HFF-Myc (cell line): ENCODE results near the gene RBP3.

Experiments used
- DNase-seq: peaks from one replicate; pipeline ENCODE4 v3.0.0-alpha.2; 2011; ENCODE audit warnings: low read depth; ENCODE audit errors: extremely low read depth
- H3K4me3 ChIP-seq: replicated peaks from 2 replicates; pipeline ENCODE4 v1.5.1; 2011; ENCODE audit warnings: low read depth, mild to moderate bottlenecking, control low read depth, low read length
- CTCF ChIP-seq: IDR thresholded peaks from 2 replicates; pipeline ENCODE4 v1.5.1; 2012; ENCODE audit warnings: mild to moderate bottlenecking, low read depth, low read length, control low read depth; ENCODE audit errors: missing control alignments

The RBP3 gene

GRCh38 chr10:47317251-47317650, 30.9 kb upstream of the RBP3 start:
- H3K4me3 ChIP-seq, result no peak overlapping the region
- no peak for TF ChIP-seq CTCF
- no peak for DNase-seq

GRCh38 chr10:47318706-47319105, 29.5 kb upstream of the RBP3 start:
- TF ChIP-seq CTCF, result no peak
- no peak overlapping the region for H3K4me3 ChIP-seq
- no peak for DNase-seq

DNA sequence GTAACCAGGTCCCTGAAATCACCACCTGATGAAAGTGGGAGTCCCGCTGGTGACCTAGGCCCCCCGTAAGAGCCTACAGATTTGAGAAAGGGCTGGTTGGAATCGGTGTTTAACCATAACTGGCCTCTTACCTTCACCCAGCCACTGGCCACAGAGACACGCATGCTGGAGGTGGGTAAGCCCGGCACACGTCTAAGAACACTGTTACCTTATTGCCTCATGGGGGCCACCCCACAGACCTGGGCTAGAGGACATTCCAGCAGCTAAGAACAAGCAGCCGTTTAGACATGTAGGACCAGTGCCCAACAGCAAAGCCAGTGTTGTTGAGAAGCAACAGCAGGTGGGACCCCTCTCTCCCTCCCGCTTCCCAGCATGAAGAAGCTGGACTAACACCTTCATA, 28.4 kb upstream of the RBP3 start:
- DNase-seq, result no peak
- TF ChIP-seq CTCF, result no peak
- H3K4me3 ChIP-seq, result no peak overlapping the region

DNA sequence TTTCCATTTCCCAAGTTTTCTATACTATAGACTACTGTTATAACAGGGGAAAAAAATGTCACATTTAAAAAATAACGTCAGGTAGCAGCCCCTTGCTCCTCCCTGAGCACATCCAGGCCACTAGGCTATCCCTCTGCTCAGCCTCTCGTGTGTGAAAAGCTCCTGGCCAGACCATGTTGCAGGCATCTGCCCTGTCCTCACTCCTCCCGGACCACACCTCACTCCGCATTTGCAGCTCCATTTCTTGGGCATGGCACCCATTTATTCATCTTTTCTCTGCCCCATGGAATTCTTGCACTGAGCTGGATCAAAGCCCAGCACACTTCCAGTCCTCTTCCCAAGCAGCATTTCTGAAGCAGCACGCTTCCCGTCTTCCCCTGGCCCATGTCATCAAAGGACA, 27.4 kb upstream of the RBP3 start:
- no peak overlapping the region for H3K4me3 ChIP-seq
- no peak for TF ChIP-seq CTCF

GRCh38 chr10:47321521-47322195, 26.5 kb upstream of the RBP3 start:
- no peak for TF ChIP-seq CTCF
- DNase-seq, result no peak
- H3K4me3 ChIP-seq, result no peak overlapping the region

More for the DNA sequence above, 27.4 kb upstream of the RBP3 start:
- DNase-seq, result no peak

DNA sequence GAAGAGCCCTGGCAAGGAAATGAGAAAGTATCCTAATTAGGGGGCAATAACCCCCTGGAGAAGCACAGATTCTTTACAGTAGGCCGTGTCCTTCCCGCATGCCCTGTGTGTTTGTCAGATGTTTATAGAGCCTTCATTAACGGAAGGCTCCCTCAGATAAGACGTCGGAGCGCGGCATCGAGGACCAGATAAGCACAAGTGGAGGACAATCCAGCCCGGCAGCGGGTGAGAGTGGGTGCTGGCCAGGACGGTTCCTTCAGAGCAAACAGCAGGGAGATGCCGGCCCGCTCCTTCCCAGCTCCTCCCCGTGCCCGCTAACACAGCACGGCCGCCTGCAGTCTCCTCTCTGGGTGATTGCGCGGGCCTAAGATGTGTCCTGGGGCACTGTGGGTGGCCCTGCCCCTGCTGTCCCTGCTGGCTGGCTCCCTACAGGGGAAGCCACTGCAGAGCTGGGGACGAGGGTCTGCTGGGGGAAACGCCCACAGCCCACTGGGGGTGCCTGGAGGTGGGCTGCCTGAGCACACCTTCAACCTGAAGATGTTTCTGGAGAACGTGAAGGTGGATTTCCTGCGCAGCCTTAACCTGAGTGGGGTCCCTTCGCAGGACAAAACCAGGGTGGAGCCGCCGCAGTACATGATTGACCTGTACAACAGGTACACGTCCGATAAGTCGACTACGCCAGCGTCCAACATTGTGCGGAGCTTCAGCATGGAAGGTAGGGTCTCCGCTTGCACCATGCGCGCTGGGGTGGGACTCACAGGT, 25.7 kb upstream of the RBP3 start, which contains the start of gene GDF2:
TSS of gene GDF2 (plus strand) at position 155 of the 762 bp plus-strand sequence. CDS start at position 370, 215 bp downstream.
- DNase-seq, result no peak
- H3K4me3 ChIP-seq, result no peak within 1 kb of the TSS
- TF ChIP-seq CTCF, result no peak
